PFSK-1 (cell line): ENCODE results near the gene C16orf95.

Experiments
- POLR2AphosphoS5 ChIP-seq: IDR thresholded peaks from 2 replicates; pipeline ENCODE4 v1.6.1; 2012; ENCODE audit warnings: low read depth, mild to moderate bottlenecking, control low read depth, low read length, moderate library complexity
- SIN3A ChIP-seq: IDR thresholded peaks from 2 replicates; pipeline ENCODE4 v1.6.1; 2012; ENCODE audit warnings: mild to moderate bottlenecking, low read length, moderate library complexity, borderline replicate concordance; ENCODE audit not compliant: insufficient read depth
- TAF1 ChIP-seq: IDR thresholded peaks from 2 replicates; pipeline ENCODE4 v1.6.1; 2012; ENCODE audit warnings: low read length, control low read depth, borderline replicate concordance; ENCODE audit not compliant: insufficient read depth

DNA sequence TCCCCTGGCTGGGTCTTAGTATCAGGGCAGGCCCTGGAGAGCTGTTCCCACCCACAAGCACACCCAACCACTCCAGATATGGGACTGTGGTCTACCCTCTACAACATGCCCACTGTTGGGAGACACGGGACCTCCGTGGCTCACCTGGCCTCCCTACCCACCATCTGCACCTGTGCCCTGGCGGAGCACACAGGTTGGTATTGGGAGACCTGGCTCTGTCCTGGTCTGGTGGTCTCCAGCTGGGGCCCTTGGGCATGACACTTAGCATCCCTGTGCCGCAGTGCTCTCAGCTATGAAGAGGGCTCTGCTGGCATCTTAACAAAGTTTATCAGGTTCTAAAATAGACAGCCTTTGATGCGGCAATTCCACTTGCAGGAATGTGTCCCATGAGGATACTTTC, 5.8 kb downstream of the C16orf95 start:
- TF ChIP-seq POLR2AphosphoS5 = no peak
- TF ChIP-seq SIN3A = no peak
- no peak for TF ChIP-seq TAF1
